Body of pancreas (tissue), 4 donors: ENCODE measurements around the gene GMEB2.

ENCODE experiments used
- POLR2A ChIP-seq, 3 donors: fragments of 450-650 bp; IDR thresholded peaks; one replicate each; pipeline ENCODE4 v1.6.1; 2016; ENCODE audit warnings: antibody characterized with exemption in 3 of 3, mild to moderate bottlenecking in 2 of 3
- TF ChIP-seq, protein P1 (sequence below), 7 experiments: fragments of 450-650 bp in 4 of 7; fragments of 200-600 bp in 3 of 7; sonication (generic) in 3 of 7; IDR thresholded peaks; one replicate each; pipeline ENCODE4 v1.5.1; 2016 to 2019; ENCODE audit warnings: antibody characterized with exemption in 7 of 7

DNA sequence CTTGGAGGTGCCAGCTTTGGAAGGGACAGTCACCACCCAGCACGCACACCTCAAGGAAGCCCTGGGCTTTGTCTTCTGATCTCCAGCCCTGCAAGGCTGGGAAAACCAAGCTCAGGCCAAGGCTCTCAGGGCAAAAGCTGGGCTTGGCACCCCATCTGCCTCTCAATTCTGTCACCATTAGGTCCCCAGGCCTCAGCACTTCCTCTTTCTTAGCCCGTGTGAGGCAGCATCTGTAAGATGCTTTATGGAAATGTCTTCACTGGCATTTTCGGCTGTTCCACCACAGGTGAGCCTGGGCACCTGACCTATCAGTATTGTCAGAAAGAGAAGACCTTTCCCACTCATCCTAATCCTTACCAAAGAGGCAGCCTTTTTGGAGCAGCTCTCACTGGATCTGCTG, 24.6 kb downstream of the GMEB2 start:
- TF ChIP-seq, protein P1, sequence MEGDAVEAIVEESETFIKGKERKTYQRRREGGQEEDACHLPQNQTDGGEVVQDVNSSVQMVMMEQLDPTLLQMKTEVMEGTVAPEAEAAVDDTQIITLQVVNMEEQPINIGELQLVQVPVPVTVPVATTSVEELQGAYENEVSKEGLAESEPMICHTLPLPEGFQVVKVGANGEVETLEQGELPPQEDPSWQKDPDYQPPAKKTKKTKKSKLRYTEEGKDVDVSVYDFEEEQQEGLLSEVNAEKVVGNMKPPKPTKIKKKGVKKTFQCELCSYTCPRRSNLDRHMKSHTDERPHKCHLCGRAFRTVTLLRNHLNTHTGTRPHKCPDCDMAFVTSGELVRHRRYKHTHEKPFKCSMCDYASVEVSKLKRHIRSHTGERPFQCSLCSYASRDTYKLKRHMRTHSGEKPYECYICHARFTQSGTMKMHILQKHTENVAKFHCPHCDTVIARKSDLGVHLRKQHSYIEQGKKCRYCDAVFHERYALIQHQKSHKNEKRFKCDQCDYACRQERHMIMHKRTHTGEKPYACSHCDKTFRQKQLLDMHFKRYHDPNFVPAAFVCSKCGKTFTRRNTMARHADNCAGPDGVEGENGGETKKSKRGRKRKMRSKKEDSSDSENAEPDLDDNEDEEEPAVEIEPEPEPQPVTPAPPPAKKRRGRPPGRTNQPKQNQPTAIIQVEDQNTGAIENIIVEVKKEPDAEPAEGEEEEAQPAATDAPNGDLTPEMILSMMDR (IDR thresholded peaks at IDR 0.05): no peak
- TF ChIP-seq POLR2A (IDR thresholded peaks at IDR 0.05): no peak
